Esophagus squamous epithelium (tissue), 5 donors: Measurements from ENCODE around the gene MOXD1. TPM values are rescaled to one million over a fixed set of nuclear protein-coding genes. Genes with fewer than 3 reads are reported as not detected.

ENCODE experiments used
- DNase-seq: peaks from one replicate; lab custom pipeline; 2025; lab: John Stamatoyannopoulos, UW
- H3K27ac ChIP-seq, 4 donors: fragments of 200-600 bp; sonication (generic); one replicate each; pipeline ENCODE4 v1.5.1; 2016 to 2019; ENCODE audit warnings: mild to moderate bottlenecking in 1 of 4
- H3K27me3 ChIP-seq, 4 donors: fragments of 200-600 bp; sonication (generic); 1 replicate in 3 of 4; 2 replicates in 1 of 4; pipeline versions ENCODE4 v1.5.1 to v1.6.0; 2017 to 2021; ENCODE audit warnings: antibody characterized with exemption in 1 of 4
- H3K36me3 ChIP-seq, 3 donors: fragments of 200-600 bp; sonication (generic); one replicate each; pipeline ENCODE4 v1.5.1; 2016 to 2019
- H3K4me1 ChIP-seq, 3 donors: fragments of 200-600 bp; sonication (generic); one replicate each; pipeline ENCODE4 v1.5.1; 2017 to 2019
- H3K4me3 ChIP-seq, 4 donors: fragments of 200-600 bp; sonication (generic); 1 replicate in 3 of 4; 2 replicates in 1 of 4; pipeline ENCODE4 v1.5.1; 2016 to 2019; ENCODE audit warnings: mild to moderate bottlenecking in 2 of 4, moderate library complexity in 1 of 4
- H3K9me3 ChIP-seq, 3 donors: fragments of 200-600 bp; sonication (generic); one replicate each; pipeline ENCODE4 v1.5.1; 2016 to 2019
- CTCF ChIP-seq, 6 experiments: fragments of 450-650 bp in 4 of 6; fragments of 200-600 bp in 2 of 6; sonication (generic) in 2 of 6; IDR thresholded peaks; one replicate each; pipeline ENCODE4 v1.5.1; 2016 to 2019; ENCODE audit warnings: antibody characterized with exemption in 6 of 6, mild to moderate bottlenecking in 4 of 6, moderate library complexity in 4 of 6
- POLR2A ChIP-seq, 4 donors: fragments of 450-650 bp; IDR thresholded peaks; one replicate each; pipeline ENCODE4 v1.6.1; 2017; ENCODE audit warnings: antibody characterized with exemption in 4 of 4, mild to moderate bottlenecking in 4 of 4, moderate library complexity in 3 of 4
- WGBS, 2 donors: methylation state at CpG; one replicate each; pipeline ENCODE4 v1.1.5; 2018; 5-methylcytosine and 5-hydroxymethylcytosine counted together
- intact Hi-C: fragments of 100-400 bp; cut with DNase I; formaldehyde crosslinking; loops from one replicate; pipeline ENCODE4 v1.15.0; 2022
- total RNA-seq, 4 donors: library from RNA; depleted of rRNA; stranded (reverse); fragments of >200 nt; gene quantifications; one replicate each; pipeline ENCODE4 v1.1.0, GENCODE V29; 2016
- donor health status: DM: yes; HTN: yes; CAD: no.

MOXD1 gene
- total RNA-seq, 4 donors from 2014 or later, result 11.9 to 59.2 (median 25.0) TPM

GRCh38 chr6:132443206-132443605 lies 41.9 kb upstream of the MOXD1 start:
- intact Hi-C loops, result no loop called here
- Histone ChIP-seq H3K36me3 (no peaks in the 10 kb centered on the region), H3K4me1 (no peaks in the 10 kb centered on the region), H3K9me3 (peaks cover 0 to 12% (median 0%) of the 10 kb centered on the region in 3 donors), H3K4me3 (no peak overlapping the region), H3K27me3 (no peaks in the 10 kb centered on the region), H3K27ac (no peak overlapping the region)
- no peak for TF ChIP-seq CTCF (IDR thresholded peaks at IDR 0.05)
- TF ChIP-seq POLR2A (IDR thresholded peaks at IDR 0.05), result no peak
- DNase-seq, result no peak

GRCh38 chr6:132430110-132430509 lies 28.8 kb upstream of the MOXD1 start:
- H3K27me3 ChIP-seq, result no peaks in the 10 kb centered on the region
- intact Hi-C loops, result no loop called here
- TF ChIP-seq POLR2A (IDR thresholded peaks at IDR 0.05) (no peak), CTCF (IDR thresholded peaks at IDR 0.05) (no peak)
- WGBS, 2 donors, result 75 to 88% methylated on average over 2 of the region's 2 CpGs
- H3K27ac ChIP-seq, result no peak overlapping the region
- H3K9me3 ChIP-seq, result no peaks in the 10 kb centered on the region
- H3K36me3 ChIP-seq, result no peaks in the 10 kb centered on the region
- no peak for DNase-seq
- H3K4me1 ChIP-seq, result no peaks in the 10 kb centered on the region
- H3K4me3 ChIP-seq, result no peak overlapping the region

- no peak overlapping the region for H3K4me3 ChIP-seq
- no peaks in the 10 kb centered on the region for H3K4me1 ChIP-seq
- H3K36me3 ChIP-seq, result no peaks in the 10 kb centered on the region
- TF ChIP-seq POLR2A (IDR thresholded peaks at IDR 0.05) (no peak), CTCF (IDR thresholded peaks at IDR 0.05) (no peak)
- no peaks in the 10 kb centered on the region for H3K27me3 ChIP-seq
- H3K27ac ChIP-seq, result no peak overlapping the region
- DNase-seq, result no peak
- peaks cover 0 to 4% (median 0%) of the 10 kb centered on the region in 3 donors for H3K9me3 ChIP-seq
- 80% methylated on average over 3 of the region's 5 CpGs; no CpG with 5 or more reads in 1 of the 2 donors for WGBS, 2 donors
- intact Hi-C loops, result no loop called here
Observed at GRCh38 chr6:132425176-132425575, 23.9 kb upstream of the MOXD1 start.

GRCh38 chr6:132423839-132424238 lies 22.6 kb upstream of the MOXD1 start:
- H3K4me1 ChIP-seq, result no peaks in the 10 kb centered on the region
- no peak overlapping the region for H3K4me3 ChIP-seq
- 90 to 98% methylated on average over 3 of the region's 3 CpGs for WGBS, 2 donors
- DNase-seq, result no peak
- no peaks in the 10 kb centered on the region for H3K27me3 ChIP-seq
- H3K27ac ChIP-seq, result no peak overlapping the region
- H3K9me3 ChIP-seq, result peaks cover 0 to 4% (median 0%) of the 10 kb centered on the region in 3 donors
- no peaks in the 10 kb centered on the region for H3K36me3 ChIP-seq
- intact Hi-C loops, result no loop called here
- TF ChIP-seq CTCF (IDR thresholded peaks at IDR 0.05) (no peak), POLR2A (IDR thresholded peaks at IDR 0.05) (no peak)

- Histone ChIP-seq H3K4me3 (no peak overlapping the region), H3K4me1 (no peaks in the 10 kb centered on the region), H3K9me3 (peaks cover 0 to 10% (median 0%) of the 10 kb centered on the region in 3 donors), H3K36me3 (no peaks in the 10 kb centered on the region), H3K27me3 (no peaks in the 10 kb centered on the region), H3K27ac (no peak overlapping the region)
- no peak for TF ChIP-seq POLR2A (IDR thresholded peaks at IDR 0.05)
- TF ChIP-seq CTCF (IDR thresholded peaks at IDR 0.05), result no peak
- no peak for DNase-seq
- intact Hi-C loops, result no loop called here
- WGBS, 2 donors, result 90 to 95% methylated on average over 6 of the region's 6 CpGs
Observed at GRCh38 chr6:132418235-132418965, 17.1 kb upstream of the MOXD1 start.
